GM19025 (cell line): ENCODE results near the gene ASF1B.
A peak's percentile ranks its signal among the peaks of the same experiment; 100 is the strongest.

Experiments
- ATAC-seq: cut with Tn5 transposase; IDR thresholded peaks from one replicate; pipeline ENCODE4 v1.9.1; 2021; ENCODE audit warnings: mild to moderate bottlenecking, low read depth, moderate library complexity; ENCODE audit not compliant: unreplicated experiment

The ASF1B gene

GRCh38 chr19:14112051-14112808 is 24.2 kb downstream of the ASF1B start:
- no peak for ATAC-seq

GRCh38 chr19:14111486-14111885 is 24.9 kb downstream of the ASF1B start:
- no peak for ATAC-seq

GRCh38 chr19:14110650-14111049 is 25.7 kb downstream of the ASF1B start:
- no peak for ATAC-seq

GRCh38 chr19:14107581-14108461 is 28.6 kb downstream of the ASF1B start:
- no peak for ATAC-seq

GRCh38 chr19:14106840-14107239 is 29.5 kb downstream of the ASF1B start:
- ATAC-seq = no peak

- no peak for ATAC-seq
Observed at GRCh38 chr19:14105680-14106079, 30.7 kb downstream of the ASF1B start.

DNA sequence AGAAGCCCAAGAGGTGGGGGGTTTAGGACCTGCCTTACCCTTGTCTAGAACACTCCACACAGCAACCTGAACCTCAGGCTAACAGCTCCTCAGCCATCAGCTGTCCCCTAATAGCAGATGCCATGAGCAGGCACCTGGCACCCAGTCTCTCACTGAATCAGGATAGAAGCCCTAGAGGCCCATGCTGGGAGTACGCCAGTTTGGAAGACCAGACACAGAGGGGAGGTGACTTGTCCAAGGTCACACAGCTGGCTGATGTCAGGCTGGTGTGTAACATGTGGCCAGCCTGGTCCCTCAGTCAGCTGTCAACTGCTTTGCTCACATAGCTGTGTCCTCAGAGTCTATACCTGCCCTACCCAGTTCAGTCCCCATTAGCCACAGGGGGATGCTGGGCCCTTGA is 33.1 kb downstream of the ASF1B start:
- ATAC-seq = no peak

- no peak for ATAC-seq
Observed at GRCh38 chr19:14102756-14103155, 33.6 kb downstream of the ASF1B start.

DNA sequence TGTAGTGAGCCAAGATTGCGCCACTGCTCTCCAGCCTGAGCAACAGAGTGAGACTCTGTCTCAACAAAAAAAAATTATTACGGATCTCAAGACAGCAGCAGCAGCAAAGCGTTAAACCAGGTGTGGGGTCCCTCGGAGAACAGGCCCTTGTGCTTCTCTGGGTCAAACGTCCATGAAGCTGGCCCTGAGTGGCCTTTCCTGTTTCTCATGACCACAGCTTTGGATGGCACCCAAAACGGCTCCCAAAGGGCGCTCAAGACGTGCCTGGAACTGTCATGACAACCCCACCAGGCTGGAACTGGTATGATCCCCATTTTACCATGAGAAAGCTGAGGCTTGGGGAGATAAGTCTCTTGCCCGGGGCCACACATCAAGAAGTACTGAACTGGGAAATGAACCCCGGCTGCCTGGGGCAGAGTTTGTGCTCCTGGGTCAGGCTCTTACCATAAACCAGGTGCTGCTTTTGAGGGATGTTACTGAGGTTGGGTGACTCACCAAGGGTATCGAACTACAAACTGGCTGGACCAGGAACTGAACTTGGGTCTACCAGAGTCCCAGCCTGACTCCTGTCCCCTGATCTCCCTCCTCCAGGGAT is 34.2 kb downstream of the ASF1B start:
- ATAC-seq = no peak

DNA sequence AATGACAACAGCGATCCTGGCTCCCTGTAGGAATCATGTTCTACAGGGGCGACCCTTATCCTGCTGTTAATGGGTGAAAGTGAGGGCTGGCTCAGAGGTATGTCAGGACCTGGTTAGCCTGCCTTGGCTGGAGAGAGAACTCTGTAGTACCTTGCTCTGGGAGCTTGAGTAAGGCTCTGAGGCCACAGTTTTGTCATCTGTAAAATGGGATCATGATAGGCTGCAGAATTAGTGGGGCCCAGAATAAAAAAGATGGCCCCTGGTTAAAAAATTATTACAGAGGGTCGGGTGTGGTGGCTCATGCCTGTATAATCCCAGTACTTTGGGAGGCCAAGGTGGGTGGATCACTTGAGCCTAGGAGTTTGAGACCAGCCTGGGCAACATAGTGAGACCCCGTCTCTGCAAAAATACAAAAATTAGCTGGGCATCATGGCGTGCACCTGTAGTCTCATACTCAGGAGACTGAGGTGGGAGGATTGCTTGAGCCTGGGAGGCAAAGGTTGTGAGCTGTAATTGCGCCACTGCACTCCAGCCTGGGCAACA is 35.3 kb downstream of the ASF1B start:
- ATAC-seq = no peak

GRCh38 chr19:14097532-14098151 is 38.7 kb downstream of the ASF1B start:
- no peak for ATAC-seq

DNA sequence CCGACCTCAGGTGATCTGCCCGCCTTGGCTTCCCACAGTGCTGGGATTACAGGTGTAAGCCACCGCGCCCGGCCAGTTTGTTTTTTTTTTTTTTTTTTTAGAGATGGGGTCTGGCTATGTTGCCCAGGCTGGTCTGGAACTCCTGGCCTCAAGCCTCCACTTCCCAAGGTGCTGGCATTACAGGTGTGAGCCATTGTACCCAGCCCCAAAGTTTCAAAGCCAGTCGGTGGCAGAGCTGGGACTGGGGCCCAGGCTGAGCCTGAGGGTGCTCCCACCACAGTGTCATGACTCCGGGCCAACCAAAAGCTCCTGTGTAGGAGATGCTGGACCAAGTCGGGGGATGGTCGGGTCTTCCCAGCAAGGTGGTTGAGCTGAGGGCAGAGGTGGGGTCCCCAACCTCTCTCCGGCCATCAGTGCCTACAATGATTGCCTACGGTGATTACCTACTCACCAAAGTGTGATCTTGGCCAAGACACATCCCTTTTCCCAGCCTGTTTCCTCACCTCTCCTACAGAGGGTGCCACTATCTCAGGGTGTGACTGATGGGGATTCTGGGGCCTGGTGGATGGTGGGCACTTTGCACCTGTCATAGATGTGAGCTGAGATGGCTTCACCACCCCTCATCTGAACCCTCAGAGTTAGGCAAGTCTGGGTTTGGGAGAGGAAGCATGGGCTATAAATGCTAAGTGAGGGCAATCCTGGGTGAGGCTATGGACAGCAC is 40.0 kb downstream of the ASF1B start:
- ATAC-seq = no peak

GRCh38 chr19:14094854-14095253 is 41.5 kb downstream of the ASF1B start:
- no peak for ATAC-seq

GRCh38 chr19:14093117-14093823 is 43.1 kb downstream of the ASF1B start:
- ATAC-seq = no peak

- no peak for ATAC-seq
Observed at GRCh38 chr19:14091813-14092462, 44.5 kb downstream of the ASF1B start.

- ATAC-seq = peak; percentile 55
Observed at GRCh38 chr19:14091081-14091812, 45.1 kb downstream of the ASF1B start.

- peak; percentile 35 for ATAC-seq
Observed at GRCh38 chr19:14090509-14091080, 45.8 kb downstream of the ASF1B start, which contains the start of gene SAMD1. SAMD1 (minus strand) TSS chr19:14090751.
